Endothelial cell of umbilical vein (primary cell): ENCODE results near the gene PAN3.

ENCODE experiments used
- CTCF ChIP-seq, 2 donors: IDR thresholded peaks; 1 replicate in 1 of 2; 2 replicates in 1 of 2; pipeline ENCODE4 v1.5.1; 2011; ENCODE audit warnings: low read length in 2 of 2, mild to moderate bottlenecking in 2 of 2, moderate library complexity in 2 of 2, control low read depth in 1 of 2, inconsistent platforms in 1 of 2, low read depth in 1 of 2; ENCODE audit not compliant: insufficient read depth in 1 of 2; ENCODE audit errors: extremely low read depth in 1 of 2
- EZH2 ChIP-seq: IDR thresholded peaks from 2 replicates; pipeline ENCODE4 v1.6.1; 2012; ENCODE audit warnings: borderline replicate concordance, low read depth, mild to moderate bottlenecking, moderate library complexity, low read length, inconsistent platforms; ENCODE audit not compliant: severe bottlenecking
- FOS ChIP-seq: IDR thresholded peaks from 2 replicates; pipeline ENCODE4 v1.6.1; 2011; ENCODE audit warnings: mild to moderate bottlenecking, low read length, moderate library complexity, borderline replicate concordance; ENCODE audit not compliant: insufficient read depth
- JUN ChIP-seq: IDR thresholded peaks from 2 replicates; pipeline ENCODE4 v1.6.1; 2011; ENCODE audit warnings: borderline replicate concordance, low read depth; ENCODE audit not compliant: insufficient read length, insufficient read depth
- MAX ChIP-seq: IDR thresholded peaks from 2 replicates; pipeline ENCODE4 v1.6.1; 2011; ENCODE audit not compliant: insufficient read depth, insufficient read length
- MYC ChIP-seq: IDR thresholded peaks from one replicate; pipeline ENCODE4 v1.6.1; 2011; ENCODE audit warnings: mild to moderate bottlenecking, low read depth, low read length
- POLR2A ChIP-seq: IDR thresholded peaks from 2 replicates; pipeline ENCODE4 v1.6.1; 2012; ENCODE audit warnings: low read depth, mild to moderate bottlenecking, control low read depth, low read length
- POLR2AphosphoS5 ChIP-seq: IDR thresholded peaks from 2 replicates; pipeline ENCODE4 v1.6.1; 2012; ENCODE audit warnings: low read depth, mild to moderate bottlenecking, control low read depth, low read length, moderate library complexity; ENCODE audit not compliant: insufficient read depth

- TF ChIP-seq CTCF (IDR thresholded peaks at IDR 0.05; ENCODE audit: extremely low read depth in 1 of 2, insufficient read depth in 1 of 2, low read depth in 1 of 2, low read length in 2 of 2) (no peak), POLR2A (no peak), EZH2 (no peak), POLR2AphosphoS5 (no peak), MAX (no peak), FOS (no peak), JUN (no peak), MYC (no peak)
Observed at GRCh38 chr13:28199089-28199488, 60.7 kb downstream of the PAN3 start.
